Astrocyte (in vitro differentiated cells and primary cell): Measurements from ENCODE around the gene RTP3.

Experiments
- CTCF ChIP-seq: IDR thresholded peaks from 2 replicates; pipeline ENCODE4 v1.5.1; 2011; ENCODE audit warnings: low read depth, mild to moderate bottlenecking, inconsistent platforms, low read length, moderate library complexity; ENCODE audit not compliant: insufficient read depth
- EZH2 ChIP-seq: IDR thresholded peaks from 2 replicates; pipeline ENCODE4 v1.6.1; 2012; ENCODE audit warnings: mild to moderate bottlenecking, low read length, inconsistent platforms; ENCODE audit not compliant: insufficient read depth

- TF ChIP-seq EZH2 (no peak), CTCF (no peak)
These were observed 20.0 kb downstream of the RTP3 start for GRCh38 chr3:46517784-46518181.
